Neural progenitor cell (in vitro differentiated cells): ENCODE results near the gene EVC2. TPM values are rescaled to one million over a fixed set of nuclear protein-coding genes. Genes with fewer than 3 reads are reported as not detected.

ENCODE experiments used
- DNase-seq: peaks from one replicate; pipeline ENCODE4 v3.0.0-alpha.2; 2016; ENCODE audit warnings: low spot score
- H2AFZ ChIP-seq: fragments of 200-600 bp; sonication (generic); replicated peaks from 2 replicates; pipeline ENCODE4 v1.6.1; 2016; ENCODE audit warnings: antibody characterized with exemption
- H3F3A ChIP-seq: fragments of 200-600 bp; sonication (generic); 2 replicates; pipeline ENCODE4 v1.6.1; 2016; ENCODE audit warnings: antibody characterized with exemption, low read depth
- H3K27ac ChIP-seq: fragments of 200-600 bp; sonication (generic); 2 replicates; pipeline ENCODE4 v1.5.1; 2016; ENCODE audit warnings: mild to moderate bottlenecking
- H3K27me3 ChIP-seq: fragments of 200-600 bp; sonication (generic); 2 replicates; pipeline ENCODE4 v1.6.1; 2016; ENCODE audit warnings: mild to moderate bottlenecking, moderate library complexity
- H3K36me3 ChIP-seq: fragments of 200-600 bp; sonication (generic); 2 replicates; pipeline ENCODE4 v1.5.1; 2016
- H3K4me1 ChIP-seq: fragments of 200-600 bp; sonication (generic); 2 replicates; pipeline ENCODE4 v1.6.1; 2016; ENCODE audit warnings: mixed run types
- H3K4me2 ChIP-seq: fragments of 200-600 bp; sonication (generic); 2 replicates; pipeline ENCODE4 v1.6.1; 2016
- H3K4me3 ChIP-seq: fragments of 200-600 bp; sonication (generic); 2 replicates; pipeline ENCODE4 v1.5.1; 2016
- H3K79me2 ChIP-seq: fragments of 200-600 bp; sonication (generic); 2 replicates; pipeline ENCODE4 v1.6.1; 2016; ENCODE audit warnings: low read depth
- H3K9ac ChIP-seq: fragments of 200-600 bp; sonication (generic); 2 replicates; pipeline ENCODE4 v1.6.1; 2016
- H3K9me3 ChIP-seq: fragments of 200-600 bp; sonication (generic); 2 replicates; pipeline ENCODE4 v1.5.1; 2016; ENCODE audit warnings: low read depth
- H4K20me1 ChIP-seq: fragments of 200-600 bp; sonication (generic); 2 replicates; pipeline ENCODE4 v1.6.1; 2016; ENCODE audit warnings: low read depth
- H3K27ac Mint-ChIP-seq: 3 replicates; pipeline ENCODE4 v1.8.0; 2021; ENCODE audit warnings: mixed read lengths
- H3K27me3 Mint-ChIP-seq: 2 replicates; pipeline ENCODE4 v1.8.0; 2022; ENCODE audit warnings: low read depth, mild to moderate bottlenecking, inconsistent platforms, moderate library complexity, mixed read lengths; ENCODE audit not compliant: insufficient read depth
- H3K36me3 Mint-ChIP-seq: 3 replicates; pipeline ENCODE4 v1.8.0; 2021; ENCODE audit warnings: mixed read lengths
- H3K4me1 Mint-ChIP-seq: 3 replicates; pipeline ENCODE4 v1.8.0; 2021; ENCODE audit warnings: mixed read lengths
- H3K4me3 Mint-ChIP-seq: 3 replicates; pipeline ENCODE4 v1.8.0; 2021; ENCODE audit warnings: mild to moderate bottlenecking, moderate library complexity, mixed read lengths
- H3K9me3 Mint-ChIP-seq: 3 replicates; pipeline ENCODE4 v1.8.0; 2020; ENCODE audit warnings: mixed read lengths
- CTCF ChIP-seq: fragments of 200-600 bp; sonication (generic); IDR thresholded peaks from 2 replicates; pipeline ENCODE4 v1.5.1; 2017; ENCODE audit warnings: antibody characterized with exemption, mild to moderate bottlenecking
- EZH2 ChIP-seq: fragments of 200-600 bp; sonication (generic); IDR thresholded peaks from 2 replicates; pipeline ENCODE4 v1.6.1; 2017; ENCODE audit warnings: antibody characterized with exemption, mild to moderate bottlenecking, moderate library complexity
- EZH2phosphoT487 ChIP-seq: fragments of 200-600 bp; sonication (generic); IDR thresholded peaks from 2 replicates; pipeline ENCODE4 v1.6.1; 2017; ENCODE audit warnings: antibody characterized with exemption
- total RNA-seq: library from RNA; depleted of rRNA; stranded (reverse); fragments of >200 nt; gene quantifications from 2 replicates; pipeline ENCODE4 v1.2.3, GENCODE V29; 2015; ENCODE audit warnings: low replicate concordance

The EVC2 gene
- total RNA-seq, 1 donor from 2014 or later: 6.1 TPM

DNA sequence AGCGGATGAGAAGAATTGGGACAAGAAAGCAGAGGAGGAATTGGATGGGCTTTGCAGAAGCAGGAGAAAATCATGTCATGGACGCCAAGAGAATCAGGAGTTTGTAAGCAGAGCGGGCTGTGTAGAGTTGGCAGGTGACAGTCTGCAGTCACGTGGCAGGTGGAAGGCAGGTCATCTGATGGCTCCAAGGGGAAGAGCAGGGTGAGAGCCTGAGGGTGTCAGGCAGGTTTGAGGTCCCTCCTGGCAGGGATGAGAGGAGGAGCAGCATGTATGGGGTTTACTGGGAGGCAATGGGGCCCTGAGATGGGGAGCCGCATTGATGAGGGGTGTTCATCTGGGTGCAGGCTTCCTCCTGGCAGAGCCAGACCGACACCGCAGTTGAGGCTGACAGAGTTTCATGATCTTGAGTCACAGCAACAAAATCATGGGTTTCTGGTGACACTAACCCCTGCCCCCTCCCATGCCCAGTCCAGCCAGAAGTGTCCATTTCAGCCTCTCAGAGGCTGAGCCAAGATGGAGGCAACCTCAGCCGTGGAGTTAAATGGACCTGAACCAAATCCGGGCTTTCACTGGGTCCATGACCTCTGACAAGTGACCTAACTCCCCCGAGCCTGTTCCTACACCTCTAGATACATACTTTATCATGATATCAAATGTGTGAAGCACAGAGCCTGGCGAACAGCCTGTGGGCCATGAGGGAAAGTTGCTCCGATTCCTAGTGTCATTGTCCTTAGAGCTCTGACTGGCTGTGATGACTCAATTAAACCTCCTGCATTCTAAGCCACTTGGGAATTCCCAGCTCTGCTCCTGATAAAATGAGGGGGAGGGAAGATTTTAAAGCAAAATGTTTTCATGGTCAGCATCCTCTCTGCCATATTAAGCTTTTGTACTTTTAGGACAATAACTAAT, 38.7 kb upstream of the EVC2 start:
- Histone ChIP-seq H3K4me1 (peaks cover 4% of the 10 kb centered on the region), H3K36me3 (no peaks in the 10 kb centered on the region), H3K9ac (no peak overlapping the region), H3K4me3 (no peak overlapping the region), H3F3A (no peaks in the 10 kb centered on the region), H3K27ac (no peak overlapping the region), H3K79me2 (no peaks in the 10 kb centered on the region), H3K4me2 (no peak overlapping the region), H3K9me3 (no peaks in the 10 kb centered on the region), H3K27me3 (no peaks in the 10 kb centered on the region), H2AFZ (no peak overlapping the region), H4K20me1 (no peaks in the 10 kb centered on the region)
- no peak overlapping the region for H3K27ac Mint-ChIP-seq
- TF ChIP-seq EZH2phosphoT487 (no peak), CTCF (no peak), EZH2 (no peak)
- H3K4me3 Mint-ChIP-seq: no peak overlapping the region
- H3K36me3 Mint-ChIP-seq: peaks cover 19% of the 10 kb centered on the region
- H3K4me1 Mint-ChIP-seq: peaks cover 13% of the 10 kb centered on the region
- DNase-seq: no peak
- no peaks in the 10 kb centered on the region for H3K27me3 Mint-ChIP-seq
- no peaks in the 10 kb centered on the region for H3K9me3 Mint-ChIP-seq

DNA sequence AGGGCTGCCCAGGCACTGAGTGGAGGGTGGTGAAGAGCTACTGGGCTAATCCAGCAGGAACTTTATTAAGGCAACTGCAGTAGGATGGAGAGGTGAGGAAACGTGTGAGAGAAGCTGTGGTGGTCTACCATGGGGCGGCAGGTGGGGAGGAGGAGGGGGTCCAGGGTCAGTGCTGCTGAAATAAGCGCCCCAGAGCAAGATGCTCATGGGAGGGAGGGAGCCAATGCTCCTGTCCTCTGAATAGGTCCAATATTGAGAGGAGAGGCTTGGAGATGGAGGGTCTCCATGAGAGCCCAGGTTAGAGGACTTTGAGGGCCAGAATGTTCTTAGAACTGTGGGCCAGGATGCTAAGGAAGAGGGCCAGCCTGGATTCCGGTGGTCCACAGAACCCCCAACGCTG, 37.9 kb upstream of the EVC2 start:
- Mint-ChIP-seq H3K27me3 (no peaks in the 10 kb centered on the region), H3K27ac (no peak overlapping the region), H3K4me1 (peaks cover 4% of the 10 kb centered on the region), H3K9me3 (no peaks in the 10 kb centered on the region), H3K4me3 (no peak overlapping the region), H3K36me3 (peaks cover 19% of the 10 kb centered on the region)
- Histone ChIP-seq H3K36me3 (no peaks in the 10 kb centered on the region), H3F3A (no peaks in the 10 kb centered on the region), H3K27me3 (no peaks in the 10 kb centered on the region), H3K27ac (no peak overlapping the region), H4K20me1 (no peaks in the 10 kb centered on the region), H3K4me1 (no peaks in the 10 kb centered on the region), H3K4me3 (no peak overlapping the region), H2AFZ (no peak overlapping the region), H3K4me2 (no peak overlapping the region), H3K79me2 (no peaks in the 10 kb centered on the region), H3K9me3 (no peaks in the 10 kb centered on the region), H3K9ac (no peak overlapping the region)
- TF ChIP-seq EZH2 (no peak), CTCF (no peak), EZH2phosphoT487 (no peak)
- DNase-seq: no peak

- H3K4me1 ChIP-seq: no peaks in the 10 kb centered on the region
- no peaks in the 10 kb centered on the region for H3F3A ChIP-seq
- Mint-ChIP-seq H3K27me3 (no peaks in the 10 kb centered on the region), H3K9me3 (no peaks in the 10 kb centered on the region), H3K4me3 (no peak overlapping the region), H3K27ac (no peak overlapping the region), H3K36me3 (peaks cover 13% of the 10 kb centered on the region), H3K4me1 (no peaks in the 10 kb centered on the region)
- H3K9me3 ChIP-seq: no peaks in the 10 kb centered on the region
- H3K27me3 ChIP-seq: no peaks in the 10 kb centered on the region
- no peak overlapping the region for H3K9ac ChIP-seq
- H3K27ac ChIP-seq: no peak overlapping the region
- H3K4me3 ChIP-seq: no peak overlapping the region
- DNase-seq: no peak
- TF ChIP-seq EZH2phosphoT487 (no peak), CTCF (no peak), EZH2 (no peak)
- no peaks in the 10 kb centered on the region for H4K20me1 ChIP-seq
- H3K36me3 ChIP-seq: no peaks in the 10 kb centered on the region
- no peak overlapping the region for H3K4me2 ChIP-seq
- H3K79me2 ChIP-seq: no peaks in the 10 kb centered on the region
- H2AFZ ChIP-seq: no peak overlapping the region
Measured at GRCh38 chr4:5742968-5743367, 34.6 kb upstream of the EVC2 start.
